ENCODE measurements around the gene CLSTN2. TPM values are rescaled to one million over a fixed set of nuclear protein-coding genes. Genes with fewer than 3 reads are reported as not detected.

CLSTN2 gene
- total and polyA plus RNA-seq, 2 experiments from 2014 or later, result 3.5 to 7.0 TPM

DNA sequence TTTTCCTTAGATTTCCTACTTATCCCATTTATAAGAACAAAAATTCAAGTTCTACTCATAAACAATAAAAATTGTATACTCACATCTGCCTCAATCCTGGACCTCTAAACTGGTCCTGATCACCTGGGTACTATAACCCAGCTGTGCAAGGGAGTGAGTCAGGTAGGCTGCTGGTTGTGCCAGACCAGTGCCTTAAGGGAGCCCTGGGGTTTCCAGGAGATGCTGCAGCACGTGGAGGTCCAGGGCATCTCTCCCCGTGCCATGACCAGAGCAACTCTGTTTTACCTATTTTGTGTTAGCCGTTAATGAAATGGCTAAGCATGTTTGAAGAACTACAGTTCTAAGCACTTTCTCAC lies 602.7 kb downstream of the CLSTN2 start:
- H3K27ac ChIP-seq, result no peak overlapping the region
- no peaks in the 10 kb centered on the region for H3K27me3 ChIP-seq
- no peaks in the 10 kb centered on the region for H3K36me3 ChIP-seq
- TF ChIP-seq, protein P1, sequence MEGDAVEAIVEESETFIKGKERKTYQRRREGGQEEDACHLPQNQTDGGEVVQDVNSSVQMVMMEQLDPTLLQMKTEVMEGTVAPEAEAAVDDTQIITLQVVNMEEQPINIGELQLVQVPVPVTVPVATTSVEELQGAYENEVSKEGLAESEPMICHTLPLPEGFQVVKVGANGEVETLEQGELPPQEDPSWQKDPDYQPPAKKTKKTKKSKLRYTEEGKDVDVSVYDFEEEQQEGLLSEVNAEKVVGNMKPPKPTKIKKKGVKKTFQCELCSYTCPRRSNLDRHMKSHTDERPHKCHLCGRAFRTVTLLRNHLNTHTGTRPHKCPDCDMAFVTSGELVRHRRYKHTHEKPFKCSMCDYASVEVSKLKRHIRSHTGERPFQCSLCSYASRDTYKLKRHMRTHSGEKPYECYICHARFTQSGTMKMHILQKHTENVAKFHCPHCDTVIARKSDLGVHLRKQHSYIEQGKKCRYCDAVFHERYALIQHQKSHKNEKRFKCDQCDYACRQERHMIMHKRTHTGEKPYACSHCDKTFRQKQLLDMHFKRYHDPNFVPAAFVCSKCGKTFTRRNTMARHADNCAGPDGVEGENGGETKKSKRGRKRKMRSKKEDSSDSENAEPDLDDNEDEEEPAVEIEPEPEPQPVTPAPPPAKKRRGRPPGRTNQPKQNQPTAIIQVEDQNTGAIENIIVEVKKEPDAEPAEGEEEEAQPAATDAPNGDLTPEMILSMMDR (IDR thresholded peaks at IDR 0.05; ENCODE audit: low read depth, low read length), result no peak
- DNase-seq (ENCODE audit: low read depth in 1 of 2, low spot score in 1 of 2), result no peak
- no peak overlapping the region for H3K4me3 ChIP-seq
- H3K4me1 ChIP-seq (ENCODE audit: low read depth), result no peaks in the 10 kb centered on the region
- H3K9me3 ChIP-seq (ENCODE audit: low read depth), result no peaks in the 10 kb centered on the region

DNA sequence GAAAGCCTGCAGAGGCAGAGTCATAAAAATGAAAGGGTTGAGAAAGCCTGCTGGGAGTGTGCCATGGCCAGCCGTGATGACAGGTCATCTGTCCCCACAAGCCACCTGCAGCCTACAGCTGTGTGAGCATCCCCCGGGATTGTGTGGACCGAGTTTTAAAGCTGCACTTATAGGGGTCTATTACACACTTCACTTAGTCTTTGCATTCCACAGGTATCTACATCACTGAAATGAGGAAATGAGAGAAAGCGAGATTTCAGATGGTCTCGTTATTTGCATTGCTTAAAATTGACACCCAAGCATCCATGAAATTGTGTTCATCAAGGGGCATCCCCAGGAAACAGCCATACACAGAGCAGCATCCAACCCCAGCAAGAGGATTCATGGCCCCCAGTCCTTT lies 605.3 kb downstream of the CLSTN2 start:
- Histone ChIP-seq H3K9me3 (ENCODE audit: low read depth) (no peaks in the 10 kb centered on the region), H3K4me3 (no peak overlapping the region), H3K27me3 (no peaks in the 10 kb centered on the region), H3K27ac (no peak overlapping the region), H3K4me1 (ENCODE audit: low read depth) (no peaks in the 10 kb centered on the region), H3K36me3 (no peaks in the 10 kb centered on the region)
- TF ChIP-seq, protein P1 (IDR thresholded peaks at IDR 0.05; ENCODE audit: low read depth, low read length), result no peak
- DNase-seq (ENCODE audit: low read depth in 1 of 2, low spot score in 1 of 2), result no peak

- TF ChIP-seq, protein P1 (IDR thresholded peaks at IDR 0.05; ENCODE audit: low read depth, low read length), result no peak
- no peak overlapping the region for H3K27ac ChIP-seq
- no peaks in the 10 kb centered on the region for H3K9me3 ChIP-seq (ENCODE audit: low read depth)
- no peaks in the 10 kb centered on the region for H3K27me3 ChIP-seq
- no peak overlapping the region for H3K4me3 ChIP-seq
- no peak for DNase-seq (ENCODE audit: low read depth in 1 of 2, low spot score in 1 of 2)
- no peaks in the 10 kb centered on the region for H3K36me3 ChIP-seq
- H3K4me1 ChIP-seq (ENCODE audit: low read depth), result no peaks in the 10 kb centered on the region
Measured at GRCh38 chr3:140541975-140542653, 607.1 kb downstream of the CLSTN2 start.

GRCh38 chr3:140545197-140545596 lies 610.2 kb downstream of the CLSTN2 start:
- DNase-seq (ENCODE audit: low read depth in 1 of 2, low spot score in 1 of 2), result no peak
- Histone ChIP-seq H3K4me3 (no peak overlapping the region), H3K27ac (no peak overlapping the region), H3K27me3 (no peaks in the 10 kb centered on the region), H3K9me3 (ENCODE audit: low read depth) (no peaks in the 10 kb centered on the region), H3K4me1 (ENCODE audit: low read depth) (no peaks in the 10 kb centered on the region), H3K36me3 (no peaks in the 10 kb centered on the region)
- TF ChIP-seq, protein P1 (IDR thresholded peaks at IDR 0.05; ENCODE audit: low read depth, low read length), result no peak

DNA sequence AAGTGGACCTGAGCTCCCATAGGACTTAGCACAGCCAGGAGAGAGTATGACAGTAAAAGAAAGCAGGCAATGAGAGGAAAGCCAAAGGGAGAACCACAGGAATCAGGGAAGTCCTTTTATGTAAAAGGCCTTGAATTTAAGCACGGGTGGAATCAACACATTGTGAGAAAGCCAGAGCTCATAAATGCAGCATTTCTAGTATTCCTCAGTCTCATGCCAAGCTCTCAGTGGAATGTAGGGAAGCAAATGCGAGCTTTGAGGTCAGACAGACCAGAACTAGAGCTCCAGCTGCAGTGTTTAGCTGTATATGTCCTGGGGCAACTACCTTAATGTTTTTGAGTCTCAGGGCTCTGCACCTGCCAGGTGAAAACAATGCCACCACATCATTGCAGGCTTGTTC lies 610.8 kb downstream of the CLSTN2 start:
- TF ChIP-seq, protein P1 (IDR thresholded peaks at IDR 0.05; ENCODE audit: low read depth, low read length), result no peak
- no peak for DNase-seq (ENCODE audit: low read depth in 1 of 2, low spot score in 1 of 2)
- H3K27me3 ChIP-seq, result no peaks in the 10 kb centered on the region
- H3K4me3 ChIP-seq, result no peak overlapping the region
- H3K36me3 ChIP-seq, result no peaks in the 10 kb centered on the region
- no peaks in the 10 kb centered on the region for H3K4me1 ChIP-seq (ENCODE audit: low read depth)
- H3K27ac ChIP-seq, result no peak overlapping the region
- H3K9me3 ChIP-seq (ENCODE audit: low read depth), result no peaks in the 10 kb centered on the region

All from cardiac muscle cell (in vitro differentiated cells and primary cell).